H1 (cell line): Measurements from ENCODE around the gene NUP50. TPM values are rescaled to one million over a fixed set of nuclear protein-coding genes. Genes with fewer than 3 reads are reported as not detected.

Experiments
- ATF2 ChIP-seq: IDR thresholded peaks from 2 replicates; pipeline ENCODE4 v1.6.1; 2012; ENCODE audit warnings: low read length, inconsistent platforms
- polyA plus RNA-seq, 7 experiments: library from polyadenylated mRNA; depleted of rRNA in 3 of 7; stranded (reverse) in 5 of 7; unstranded in 2 of 7; fragments of >200 nt in 5 of 7; fragments of 200-250 nt in 2 of 7; gene quantifications; 1 replicate in 5 of 7; 2 replicates in 1 of 7; 4 replicates in 1 of 7; pipeline versions ENCODE4 v1.2.1 to v1.2.3, GENCODE V29; 2011 to 2013; ENCODE audit warnings: missing spikeins in 2 of 7, mixed read lengths in 2 of 7
- total RNA-seq: library from RNA; stranded (reverse); fragmentation: NEBNext Ultra II Directional; extraction: Animal tissue kit (Norgen Biotek cat#: 25700); gene quantifications from 2 replicates; pipeline ENCODE4 v1.2.1, GENCODE V29; 2021

Gene NUP50
- total and polyA plus RNA-seq, 2 of the 8 experiments (the other 6 are each of a cell fraction or from before 2014, with no cell fraction given) = 20.0 to 112 TPM

- no peak for TF ChIP-seq ATF2
Measured at GRCh38 chr22:45217806-45218205, 54.1 kb downstream of the NUP50 start (continued).
